HG02763 (cell line): ENCODE measurements around the gene FGF9.
A peak's percentile ranks its signal among the peaks of the same experiment; 100 is the strongest.

ENCODE experiments used
- ATAC-seq: cut with Tn5 transposase; IDR thresholded peaks from one replicate; pipeline ENCODE4 v1.9.1; 2021; ENCODE audit warnings: mild to moderate bottlenecking, moderate library complexity; ENCODE audit not compliant: unreplicated experiment

FGF9 gene

DNA sequence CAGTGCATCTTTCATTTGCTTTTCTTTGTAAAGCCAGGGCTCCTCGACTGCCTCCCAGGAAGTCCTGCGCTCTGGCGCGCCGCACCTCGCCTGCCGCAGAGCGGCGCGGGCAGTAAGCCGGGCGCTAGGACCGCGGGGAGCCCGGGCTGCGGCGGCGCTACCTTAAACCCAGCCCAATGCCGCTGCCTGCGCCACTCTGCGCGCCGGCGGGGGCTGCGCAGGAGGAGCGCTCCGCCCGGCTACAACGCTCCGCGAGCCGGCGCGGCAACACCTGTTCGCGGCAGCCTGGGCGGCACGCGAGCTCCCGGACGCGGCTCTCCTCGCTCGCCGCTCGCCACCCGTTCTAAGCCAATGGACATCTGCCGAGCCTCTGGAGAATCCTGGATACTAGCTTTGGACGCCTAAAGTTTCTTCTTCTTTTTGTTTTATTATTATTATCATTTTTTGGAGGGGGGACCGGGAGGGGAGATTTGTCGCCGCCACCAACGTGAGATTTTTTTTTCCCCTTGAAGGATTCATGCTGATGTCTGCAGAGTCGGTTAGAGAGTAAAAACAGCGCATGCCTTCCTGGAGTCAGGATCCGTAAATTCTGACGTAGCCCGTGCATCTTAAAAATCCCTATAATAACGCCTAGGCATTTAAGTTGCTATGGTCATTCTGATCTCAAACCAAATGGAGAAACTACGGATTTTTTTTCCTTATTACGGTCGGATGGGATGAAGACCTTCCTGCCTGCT is at the start of gene FGF9:
Gene FGF9, plus strand, starts transcription at position 191 of the 737 bp plus-strand sequence. CDS start 840 bp downstream, outside the sequence.
- ATAC-seq: peak; percentile 77

DNA sequence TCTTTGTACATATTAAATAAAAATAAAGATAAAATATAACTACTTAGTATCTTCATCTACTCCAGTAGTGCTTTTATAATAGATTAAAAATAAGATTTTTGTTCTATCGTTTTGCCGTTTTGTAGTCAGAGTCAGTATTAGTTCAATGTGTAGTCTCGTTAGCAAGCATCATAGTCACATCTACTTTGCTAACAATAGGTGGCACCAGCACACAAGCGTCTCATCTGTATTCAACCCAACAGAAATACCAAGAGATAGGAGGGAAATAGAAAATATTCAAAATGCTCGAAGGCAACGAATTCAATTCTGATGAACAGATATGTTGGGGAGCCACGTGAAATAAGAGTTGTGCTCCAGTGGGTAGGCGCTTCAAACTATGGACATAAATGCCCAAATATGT is 45.5 kb upstream of the FGF9 start:
- ATAC-seq: no peak

DNA sequence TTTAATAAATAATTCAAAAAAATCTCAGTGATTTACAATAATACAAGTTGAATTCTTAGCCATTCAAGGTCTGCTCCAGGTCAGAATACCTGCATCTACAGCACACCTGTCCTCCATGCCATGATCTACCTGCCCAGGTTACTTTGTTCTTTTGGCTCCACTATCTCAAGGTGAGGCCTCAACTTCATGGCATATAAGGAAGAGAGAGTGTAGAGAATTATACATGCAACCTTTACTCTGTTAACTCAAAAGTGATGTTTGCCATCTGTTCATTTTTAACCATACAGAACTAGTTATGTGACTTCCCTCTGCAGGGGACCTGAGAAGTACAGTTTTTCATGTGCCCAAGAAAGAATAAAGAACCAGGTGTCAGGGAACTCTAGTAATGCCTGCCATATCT is 38.7 kb upstream of the FGF9 start:
- ATAC-seq: no peak

GRCh38 chr13:21636656-21637055 is 34.2 kb upstream of the FGF9 start:
- ATAC-seq: no peak

GRCh38 chr13:21637296-21637695 is 33.6 kb upstream of the FGF9 start:
- no peak for ATAC-seq

- no peak for ATAC-seq
Observed at GRCh38 chr13:21638319-21639282, 32.3 kb upstream of the FGF9 start.

DNA sequence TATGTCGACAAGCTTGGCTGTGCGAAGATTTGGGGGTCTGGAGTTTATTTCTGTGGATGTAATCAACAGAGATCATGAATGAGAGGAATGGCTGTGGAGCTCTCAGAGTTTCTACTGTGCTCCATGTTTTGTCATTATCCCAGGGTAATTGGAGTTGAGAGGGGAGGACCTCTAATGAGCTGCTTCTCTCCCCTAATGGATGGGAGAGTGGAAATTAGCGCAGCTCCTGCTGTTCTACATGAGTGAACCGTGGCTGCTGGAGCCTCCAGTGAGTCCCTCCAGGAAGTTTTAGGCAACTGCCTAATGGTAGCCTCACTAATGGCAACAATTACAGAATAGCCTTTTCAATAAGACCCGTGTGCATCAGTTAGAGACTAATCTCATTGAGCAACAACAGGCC is 31.3 kb upstream of the FGF9 start:
- no peak for ATAC-seq

GRCh38 chr13:21641629-21642028 is 29.2 kb upstream of the FGF9 start:
- no peak for ATAC-seq

DNA sequence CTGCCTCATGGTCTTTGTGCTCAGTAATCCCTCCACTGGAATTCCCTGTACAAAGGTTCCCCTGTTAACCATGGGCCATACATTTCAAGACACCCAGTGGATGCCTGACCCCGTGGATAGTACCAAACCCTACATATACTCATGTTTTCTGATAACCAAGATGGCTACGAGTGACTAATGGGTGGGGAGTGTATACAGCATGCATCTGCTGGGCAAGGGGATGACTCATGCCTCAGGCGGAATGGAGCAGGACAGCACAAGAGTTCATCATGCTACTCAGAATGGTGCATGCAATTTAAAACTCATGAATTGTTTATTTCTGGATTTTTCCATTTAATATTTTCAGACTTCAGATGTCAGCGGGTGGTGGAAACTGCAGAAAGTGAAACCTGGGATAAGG is 13.3 kb upstream of the FGF9 start:
- no peak for ATAC-seq

DNA sequence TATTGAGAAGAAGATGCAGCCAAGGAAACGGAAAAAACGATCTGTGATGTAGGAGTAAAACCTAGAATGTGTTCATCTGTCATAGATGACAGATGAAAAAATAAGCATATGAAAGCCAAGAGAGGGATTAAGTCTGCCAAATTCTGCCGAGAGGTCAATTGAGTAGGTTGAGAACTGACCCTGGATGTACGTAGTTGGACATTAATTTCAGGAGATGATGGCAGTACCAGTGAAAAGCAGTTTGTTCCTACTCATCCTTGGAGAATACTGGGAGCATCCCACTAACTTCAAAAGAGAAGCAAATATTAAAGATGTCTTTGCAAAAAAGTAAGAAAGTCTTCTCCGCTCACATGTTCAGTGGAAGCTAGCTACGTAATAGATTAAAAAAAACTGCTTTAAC is 11.8 kb upstream of the FGF9 start:
- ATAC-seq: no peak

- no peak for ATAC-seq
Observed at GRCh38 chr13:21661097-21661909, 9.6 kb upstream of the FGF9 start.

- ATAC-seq: no peak
Observed at GRCh38 chr13:21663197-21663596, 7.7 kb upstream of the FGF9 start.

- no peak for ATAC-seq
Observed at GRCh38 chr13:21668732-21669275, 2.1 kb upstream of the FGF9 start.

DNA sequence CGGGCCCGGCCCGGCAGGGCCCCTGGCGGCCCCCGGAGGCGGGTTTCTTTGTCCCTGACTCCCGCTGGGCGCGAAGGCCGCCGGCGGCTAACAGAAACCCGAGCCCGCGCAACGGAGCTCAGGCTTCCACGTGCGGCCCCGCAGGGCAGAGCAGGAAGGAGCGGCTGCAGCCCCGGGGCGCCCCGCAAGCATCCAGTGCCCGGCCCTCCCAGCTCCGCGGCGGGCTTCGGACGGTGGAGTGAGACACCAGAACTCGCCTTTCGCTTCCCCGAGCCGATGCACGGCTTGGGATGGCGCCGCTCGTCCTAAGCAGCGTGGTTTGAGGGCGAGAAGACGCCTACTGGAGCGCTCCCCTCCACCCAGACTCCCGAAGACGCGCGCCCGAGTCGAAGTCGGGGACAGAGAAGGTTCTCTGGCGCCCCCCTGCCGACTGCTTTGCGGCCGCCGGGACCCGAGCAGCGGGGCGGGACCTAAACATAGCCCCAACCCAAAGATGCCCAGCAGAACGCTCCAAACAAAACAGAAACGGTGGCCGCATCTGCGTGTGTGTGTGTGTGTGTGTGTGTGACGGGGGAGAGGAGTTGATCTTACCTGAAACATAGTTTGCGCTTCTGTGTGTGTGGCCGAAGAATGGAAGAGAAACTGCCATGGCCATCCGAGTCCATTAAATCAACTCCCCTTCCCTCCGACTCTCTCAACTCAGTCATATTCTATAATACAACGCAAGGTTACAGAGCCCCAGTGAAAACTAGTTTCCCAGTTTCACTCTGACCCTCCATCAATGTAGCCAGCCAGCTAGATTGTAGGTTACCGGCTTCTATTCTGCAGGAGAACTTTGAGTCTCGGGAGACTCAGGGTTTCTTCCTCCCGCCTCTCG is 629 bp upstream of the FGF9 start:
- ATAC-seq: peak; percentile 5

DNA sequence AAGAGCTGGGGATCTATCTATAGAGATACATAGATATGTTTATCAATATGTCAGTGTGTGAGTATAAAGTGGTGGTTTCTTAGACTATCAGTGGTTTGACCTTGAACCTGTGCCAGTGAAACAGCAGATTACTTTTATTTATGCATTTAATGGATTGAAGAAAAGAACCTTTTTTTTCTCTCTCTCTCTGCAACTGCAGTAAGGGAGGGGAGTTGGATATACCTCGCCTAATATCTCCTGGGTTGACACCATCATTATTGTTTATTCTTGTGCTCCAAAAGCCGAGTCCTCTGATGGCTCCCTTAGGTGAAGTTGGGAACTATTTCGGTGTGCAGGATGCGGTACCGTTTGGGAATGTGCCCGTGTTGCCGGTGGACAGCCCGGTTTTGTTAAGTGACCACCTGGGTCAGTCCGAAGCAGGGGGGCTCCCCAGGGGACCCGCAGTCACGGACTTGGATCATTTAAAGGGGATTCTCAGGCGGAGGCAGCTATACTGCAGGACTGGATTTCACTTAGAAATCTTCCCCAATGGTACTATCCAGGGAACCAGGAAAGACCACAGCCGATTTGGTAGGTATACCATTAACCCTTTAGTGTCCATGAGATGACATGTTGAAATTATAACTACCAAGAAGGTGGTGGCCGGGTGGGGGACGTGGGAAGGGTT is 880 bp downstream of the FGF9 start:
- ATAC-seq: no peak

DNA sequence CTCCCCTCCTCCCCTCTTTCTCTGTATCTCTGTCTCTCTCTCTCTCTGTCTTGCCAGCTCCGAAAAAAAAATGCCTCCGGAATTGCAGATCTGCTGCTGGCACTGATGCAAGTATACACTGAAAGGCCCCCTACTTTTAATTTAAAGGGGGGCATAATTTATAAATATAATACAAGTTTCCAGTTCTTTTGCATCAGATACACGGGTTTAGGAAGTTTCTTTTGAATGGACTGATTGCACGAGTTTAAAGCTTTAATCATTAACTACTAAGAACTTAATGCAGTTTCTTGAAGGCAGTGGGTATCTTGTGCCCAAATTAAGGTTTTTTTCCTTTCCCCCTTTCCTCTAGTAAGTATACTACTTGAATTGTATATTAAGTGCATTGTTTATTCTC is 1.4 kb downstream of the FGF9 start:
- no peak for ATAC-seq

DNA sequence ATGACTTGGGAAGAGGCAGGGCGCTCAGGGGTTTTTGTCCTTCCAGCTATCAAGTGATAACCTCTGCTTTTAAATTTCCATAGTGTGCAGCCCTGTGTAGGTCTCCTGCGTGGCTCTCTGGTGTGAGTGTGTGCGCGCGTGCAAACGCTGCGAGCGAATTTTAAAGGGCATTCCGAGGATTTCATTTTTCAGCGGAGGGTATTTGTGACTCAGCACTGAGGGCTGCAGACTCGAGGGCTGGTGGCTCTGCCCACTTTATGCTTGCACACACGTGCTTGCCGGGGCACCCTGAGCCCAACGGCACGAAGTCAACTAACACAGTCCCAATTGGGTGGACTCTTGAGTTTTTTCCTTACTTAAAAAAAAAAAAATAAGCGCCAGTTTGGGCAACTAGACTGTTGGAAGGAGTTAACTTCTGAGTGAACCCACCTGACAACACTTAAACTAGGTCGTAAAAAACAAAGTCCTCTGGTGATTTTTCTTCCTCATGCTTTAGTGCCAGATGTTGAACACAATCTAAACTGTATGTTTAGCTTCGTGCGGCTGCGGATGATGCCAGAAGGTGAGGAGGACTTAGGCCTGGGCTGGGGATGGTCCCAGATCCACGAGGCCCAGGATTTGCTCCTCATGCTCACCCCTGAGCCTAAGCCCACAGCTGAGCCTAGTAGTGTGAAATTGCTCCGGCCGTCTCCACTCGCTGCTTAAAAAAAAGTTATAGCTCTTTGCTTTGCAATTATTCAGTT is 2.1 kb downstream of the FGF9 start:
- ATAC-seq: no peak

DNA sequence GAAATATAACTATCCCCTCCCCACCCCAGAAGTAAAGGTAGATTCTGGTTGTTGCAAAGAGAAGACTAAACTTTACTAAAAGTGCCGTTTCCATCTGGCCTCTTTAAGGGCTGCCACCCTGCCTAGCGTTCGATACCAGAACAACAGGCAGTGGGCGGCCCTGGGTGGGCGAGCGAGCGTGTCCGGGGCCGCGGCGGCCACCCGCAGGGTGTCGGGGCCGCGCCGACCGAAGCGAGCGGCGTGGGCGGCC is 2.6 kb downstream of the FGF9 start:
- peak; percentile 21 for ATAC-seq
